MM.1S (cell line): Measurements from ENCODE around the gene TTC13.

Source experiments
- EZH2phosphoT487 ChIP-seq: fragments of 300-600 bp; sonication (generic); IDR thresholded peaks from 2 replicates; pipeline ENCODE4 v1.6.1; 2018; ENCODE audit warnings: antibody characterized with exemption, low read length
- TF ChIP-seq, protein P1 (sequence below): fragments of 300-600 bp; sonication (generic); IDR thresholded peaks from 2 replicates; pipeline ENCODE4 v1.5.1; 2016; ENCODE audit warnings: antibody characterized with exemption, low read length, mixed read lengths

DNA sequence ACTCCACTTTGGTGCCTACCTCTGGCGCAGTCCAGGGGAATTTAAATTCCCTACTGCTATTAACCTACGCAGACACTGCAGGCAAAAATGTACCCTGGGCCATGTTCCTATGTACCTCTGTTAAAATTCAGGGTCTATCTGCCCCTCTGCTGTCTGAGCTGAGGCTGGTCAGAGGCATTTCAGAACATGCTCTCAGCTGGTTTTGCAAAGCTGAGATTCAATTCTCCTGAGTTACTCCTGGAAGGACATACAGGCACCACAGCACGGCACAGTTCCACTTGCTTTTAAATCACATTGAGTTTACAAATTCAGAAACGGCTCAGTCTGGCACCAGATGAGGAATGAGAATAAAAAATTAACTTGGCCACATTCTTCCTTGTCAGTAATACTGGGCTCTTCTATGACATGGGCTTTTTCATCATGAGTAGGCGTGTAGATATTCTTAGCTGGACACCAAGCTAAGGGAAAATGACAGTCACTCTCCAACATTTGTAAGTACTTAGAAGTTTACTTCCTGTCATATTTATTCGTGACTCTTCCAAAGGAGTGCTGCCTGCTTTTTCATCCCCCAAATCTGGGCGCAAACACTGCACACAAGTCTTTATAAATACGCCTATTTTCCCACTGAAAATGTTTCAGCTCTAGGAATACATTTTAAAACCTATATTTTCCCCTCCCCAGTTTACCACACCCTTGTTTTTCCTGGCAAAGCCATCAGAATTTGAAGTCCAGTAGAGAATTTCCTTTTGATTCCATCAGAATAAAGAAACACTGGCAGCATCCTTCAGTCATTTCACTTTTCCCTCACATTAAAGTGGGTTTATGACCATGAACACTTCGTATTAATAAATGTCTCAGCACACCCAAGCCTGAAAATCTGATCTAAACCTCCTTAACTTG is 112.2 kb downstream of the TTC13 start:
- no peak for TF ChIP-seq EZH2phosphoT487
- TF ChIP-seq, protein P1, sequence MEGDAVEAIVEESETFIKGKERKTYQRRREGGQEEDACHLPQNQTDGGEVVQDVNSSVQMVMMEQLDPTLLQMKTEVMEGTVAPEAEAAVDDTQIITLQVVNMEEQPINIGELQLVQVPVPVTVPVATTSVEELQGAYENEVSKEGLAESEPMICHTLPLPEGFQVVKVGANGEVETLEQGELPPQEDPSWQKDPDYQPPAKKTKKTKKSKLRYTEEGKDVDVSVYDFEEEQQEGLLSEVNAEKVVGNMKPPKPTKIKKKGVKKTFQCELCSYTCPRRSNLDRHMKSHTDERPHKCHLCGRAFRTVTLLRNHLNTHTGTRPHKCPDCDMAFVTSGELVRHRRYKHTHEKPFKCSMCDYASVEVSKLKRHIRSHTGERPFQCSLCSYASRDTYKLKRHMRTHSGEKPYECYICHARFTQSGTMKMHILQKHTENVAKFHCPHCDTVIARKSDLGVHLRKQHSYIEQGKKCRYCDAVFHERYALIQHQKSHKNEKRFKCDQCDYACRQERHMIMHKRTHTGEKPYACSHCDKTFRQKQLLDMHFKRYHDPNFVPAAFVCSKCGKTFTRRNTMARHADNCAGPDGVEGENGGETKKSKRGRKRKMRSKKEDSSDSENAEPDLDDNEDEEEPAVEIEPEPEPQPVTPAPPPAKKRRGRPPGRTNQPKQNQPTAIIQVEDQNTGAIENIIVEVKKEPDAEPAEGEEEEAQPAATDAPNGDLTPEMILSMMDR, result no peak
